ENCODE results near the gene CRHR2.

DNA sequence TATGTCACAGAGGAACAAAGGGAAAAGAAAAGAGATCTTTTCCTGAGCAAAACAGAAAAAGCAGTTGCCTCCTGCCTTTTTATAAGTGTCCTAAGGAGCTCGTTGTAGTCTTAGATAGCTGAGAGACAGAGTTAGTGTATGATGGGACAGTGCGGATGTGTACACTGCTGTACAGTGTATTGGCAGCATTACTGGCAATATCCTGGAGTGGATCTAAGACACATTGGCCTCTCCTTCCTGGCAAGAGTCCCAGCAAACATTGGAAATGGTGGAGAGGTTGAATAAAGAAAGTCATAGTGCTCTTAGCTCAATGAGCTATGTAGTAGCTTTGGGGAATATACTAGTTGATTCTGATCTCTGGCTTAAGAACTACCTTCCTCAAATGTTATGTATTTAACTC, 64.9 kb downstream of the CRHR2 start:
- TF ChIP-seq, protein P1, sequence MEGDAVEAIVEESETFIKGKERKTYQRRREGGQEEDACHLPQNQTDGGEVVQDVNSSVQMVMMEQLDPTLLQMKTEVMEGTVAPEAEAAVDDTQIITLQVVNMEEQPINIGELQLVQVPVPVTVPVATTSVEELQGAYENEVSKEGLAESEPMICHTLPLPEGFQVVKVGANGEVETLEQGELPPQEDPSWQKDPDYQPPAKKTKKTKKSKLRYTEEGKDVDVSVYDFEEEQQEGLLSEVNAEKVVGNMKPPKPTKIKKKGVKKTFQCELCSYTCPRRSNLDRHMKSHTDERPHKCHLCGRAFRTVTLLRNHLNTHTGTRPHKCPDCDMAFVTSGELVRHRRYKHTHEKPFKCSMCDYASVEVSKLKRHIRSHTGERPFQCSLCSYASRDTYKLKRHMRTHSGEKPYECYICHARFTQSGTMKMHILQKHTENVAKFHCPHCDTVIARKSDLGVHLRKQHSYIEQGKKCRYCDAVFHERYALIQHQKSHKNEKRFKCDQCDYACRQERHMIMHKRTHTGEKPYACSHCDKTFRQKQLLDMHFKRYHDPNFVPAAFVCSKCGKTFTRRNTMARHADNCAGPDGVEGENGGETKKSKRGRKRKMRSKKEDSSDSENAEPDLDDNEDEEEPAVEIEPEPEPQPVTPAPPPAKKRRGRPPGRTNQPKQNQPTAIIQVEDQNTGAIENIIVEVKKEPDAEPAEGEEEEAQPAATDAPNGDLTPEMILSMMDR (IDR thresholded peaks at IDR 0.05), result no peak
- TF ChIP-seq POLR2A (IDR thresholded peaks at IDR 0.05), result no peak

Data from right lobe of liver (tissue), 4 donors.